Measurements from ENCODE around the gene RPS6KA3.
"Not testable (repeated sequence)": the region's sequence is repeated elsewhere in the genome, so short reads cannot be mapped to it uniquely, and the experiment has no call there.

Gene RPS6KA3

GRCh38 chrX:20217906-20218305 is 48.8 kb downstream of the RPS6KA3 start:
- no peak for DNase-seq (ENCODE audit: low read depth)

- no peak for DNase-seq (ENCODE audit: low read depth)
Observed at GRCh38 chrX:20217271-20217670, 49.4 kb downstream of the RPS6KA3 start.

GRCh38 chrX:20215565-20215964 is 51.1 kb downstream of the RPS6KA3 start:
- no peak for DNase-seq (ENCODE audit: low read depth)

GRCh38 chrX:20212486-20213089 is 54.1 kb downstream of the RPS6KA3 start:
- DNase-seq (ENCODE audit: low read depth) = no peak

- no peak for DNase-seq (ENCODE audit: low read depth)
Observed at GRCh38 chrX:20211261-20211786, 55.4 kb downstream of the RPS6KA3 start.

- no peak for DNase-seq (ENCODE audit: low read depth)
Observed at GRCh38 chrX:20205927-20206708, 60.6 kb downstream of the RPS6KA3 start.

GRCh38 chrX:20204351-20204750 is 62.4 kb downstream of the RPS6KA3 start:
- DNase-seq (ENCODE audit: low read depth) = no peak

- DNase-seq (ENCODE audit: low read depth) = no peak
Observed at GRCh38 chrX:20197641-20198210, 69.0 kb downstream of the RPS6KA3 start.

- no peak for DNase-seq (ENCODE audit: low read depth)
Observed at GRCh38 chrX:20189171-20189570, 77.5 kb downstream of the RPS6KA3 start.

GRCh38 chrX:20181598-20182329 is 84.9 kb downstream of the RPS6KA3 start:
- no peak for DNase-seq (ENCODE audit: low read depth)

- DNase-seq (ENCODE audit: low read depth) = no peak
Observed at GRCh38 chrX:20177093-20177492, 89.6 kb downstream of the RPS6KA3 start.

- DNase-seq (ENCODE audit: low read depth) = no peak
Observed at GRCh38 chrX:20173856-20174255, 92.9 kb downstream of the RPS6KA3 start.

- DNase-seq (ENCODE audit: low read depth) = no peak
Observed at GRCh38 chrX:20173313-20173712, 93.4 kb downstream of the RPS6KA3 start.

GRCh38 chrX:20171887-20172286 is 94.8 kb downstream of the RPS6KA3 start:
- no peak for DNase-seq (ENCODE audit: low read depth)

GRCh38 chrX:20162516-20162915 is 104.2 kb downstream of the RPS6KA3 start:
- DNase-seq (ENCODE audit: low read depth) = not testable (repeated sequence)

GRCh38 chrX:20159797-20160385 is 106.8 kb downstream of the RPS6KA3 start:
- DNase-seq (ENCODE audit: low read depth) = no peak

- DNase-seq (ENCODE audit: low read depth) = no peak
Observed at GRCh38 chrX:20151689-20152088, 115.0 kb downstream of the RPS6KA3 start.

GRCh38 chrX:20149326-20149725 is 117.4 kb downstream of the RPS6KA3 start:
- no peak for DNase-seq (ENCODE audit: low read depth)

GRCh38 chrX:20147561-20147960 is 119.1 kb downstream of the RPS6KA3 start:
- DNase-seq (ENCODE audit: low read depth) = no peak

GRCh38 chrX:20144491-20144890 is 122.2 kb downstream of the RPS6KA3 start:
- DNase-seq (ENCODE audit: low read depth) = peak; percentile 15

GRCh38 chrX:20143561-20143960 is 123.1 kb downstream of the RPS6KA3 start:
- no peak for DNase-seq (ENCODE audit: low read depth)

- no peak for DNase-seq (ENCODE audit: low read depth)
Observed at GRCh38 chrX:20143111-20143510, 123.6 kb downstream of the RPS6KA3 start.
